Measurements from ENCODE around the gene SELENOO. TPM values are rescaled to one million over a fixed set of nuclear protein-coding genes. Genes with fewer than 3 reads are reported as not detected.

The SELENOO gene
- total RNA-seq, 2 experiments from 2014 or later: 34.0 to 44.2 TPM

GRCh38 chr22:50253046-50253915 lies 52.5 kb downstream of the SELENOO start:
- H3K4me1 ChIP-seq (ENCODE audit: insufficient read depth, low read length, poor library complexity, severe bottlenecking): peaks cover 28% of the 10 kb centered on the region
- no peak for DNase-seq (ENCODE audit: low spot score)
- intact Hi-C loops (cut with micrococcal nuclease; ENCODE audit: unreplicated experiment): loop anchor here (5.0 kb wide), 3 partner anchors 89 to 369 kb away; partner anchors contain the start of genes CHKB and PPP6R2
- peaks cover 37% of the 10 kb centered on the region for H3K36me3 ChIP-seq (ENCODE audit: insufficient read depth, low read length)
- H2AFZ ChIP-seq (ENCODE audit: low read length): no peak overlapping the region
- no peak overlapping the region for H3K4me3 ChIP-seq (ENCODE audit: low read depth, low read length, poor library complexity, severe bottlenecking)
- no peak overlapping the region for H3K27ac ChIP-seq (ENCODE audit: low read depth, low read length, poor library complexity, severe bottlenecking)
- no peak for TF ChIP-seq EZH2phosphoT487 (IDR thresholded peaks at IDR 0.05; ENCODE audit: borderline replicate concordance, low read depth, low read length)
- no peaks in the 10 kb centered on the region for H3K79me2 ChIP-seq (ENCODE audit: insufficient read depth, low read depth, low read length)
- no peaks in the 10 kb centered on the region for H3K9me3 ChIP-seq (ENCODE audit: low read length)
- POLR2A ChIA-PET: no interaction called here
- H4K20me1 ChIP-seq (ENCODE audit: insufficient read depth, low read length): no peaks in the 10 kb centered on the region
- CTCF ChIA-PET (ENCODE audit: unreplicated experiment): interaction anchor here (0.7 to 1.0 kb wide), 4 partner anchors 27 to 272 kb away, joined by 3 to 6 read pairs (median 4); partner anchors contain the start of gene SCO2
- H3K9me2 ChIP-seq (ENCODE audit: insufficient read depth, low read length): no peaks in the 10 kb centered on the region
- H3K4me2 ChIP-seq (ENCODE audit: low read length): no peak overlapping the region
- BruUV-seq (replicated peaks): no TSS peak

GRCh38 chr22:50253941-50254340 lies 53.1 kb downstream of the SELENOO start:
- no peak overlapping the region for H3K4me3 ChIP-seq (ENCODE audit: low read depth, low read length, poor library complexity, severe bottlenecking)
- peaks cover 22% of the 10 kb centered on the region for H3K4me1 ChIP-seq (ENCODE audit: insufficient read depth, low read length, poor library complexity, severe bottlenecking)
- intact Hi-C loops (cut with micrococcal nuclease; ENCODE audit: unreplicated experiment): loop anchor here (5.0 kb wide), 3 partner anchors 88 to 368 kb away; partner anchors contain the start of genes CHKB and PPP6R2
- H3K4me2 ChIP-seq (ENCODE audit: low read length): no peak overlapping the region
- DNase-seq (ENCODE audit: low spot score): no peak
- no peaks in the 10 kb centered on the region for H3K9me2 ChIP-seq (ENCODE audit: insufficient read depth, low read length)
- ChIA-PET POLR2A (no interaction called here), CTCF (ENCODE audit: unreplicated experiment) (no interaction called here)
- BruUV-seq (replicated peaks): no TSS peak
- no peak overlapping the region for H2AFZ ChIP-seq (ENCODE audit: low read length)
- peaks cover 37% of the 10 kb centered on the region for H3K36me3 ChIP-seq (ENCODE audit: insufficient read depth, low read length)
- no peak overlapping the region for H3K27ac ChIP-seq (ENCODE audit: low read depth, low read length, poor library complexity, severe bottlenecking)
- no peak for TF ChIP-seq CTCF (conservative IDR thresholded peaks at IDR 0.05; ENCODE audit: low read length)
- no peak for TF ChIP-seq EZH2phosphoT487 (IDR thresholded peaks at IDR 0.05; ENCODE audit: borderline replicate concordance, low read depth, low read length)
- no peaks in the 10 kb centered on the region for H3K79me2 ChIP-seq (ENCODE audit: insufficient read depth, low read depth, low read length)
- H4K20me1 ChIP-seq (ENCODE audit: insufficient read depth, low read length): no peaks in the 10 kb centered on the region
- no peaks in the 10 kb centered on the region for H3K9me3 ChIP-seq (ENCODE audit: low read length)

GRCh38 chr22:50255099-50255498 lies 54.3 kb downstream of the SELENOO start:
- Histone ChIP-seq H4K20me1 (ENCODE audit: insufficient read depth, low read length) (no peaks in the 10 kb centered on the region), H3K79me2 (ENCODE audit: insufficient read depth, low read depth, low read length) (peaks cover 6% of the 10 kb centered on the region), H3K9me3 (ENCODE audit: low read length) (no peaks in the 10 kb centered on the region), H2AFZ (ENCODE audit: low read length) (no peak overlapping the region), H3K4me1 (ENCODE audit: insufficient read depth, low read length, poor library complexity, severe bottlenecking) (peaks cover 15% of the 10 kb centered on the region), H3K9me2 (ENCODE audit: insufficient read depth, low read length) (no peaks in the 10 kb centered on the region), H3K4me2 (ENCODE audit: low read length) (no peak overlapping the region), H3K36me3 (ENCODE audit: insufficient read depth, low read length) (peaks cover 37% of the 10 kb centered on the region), H3K4me3 (ENCODE audit: low read depth, low read length, poor library complexity, severe bottlenecking) (no peak overlapping the region), H3K27ac (ENCODE audit: low read depth, low read length, poor library complexity, severe bottlenecking) (no peak overlapping the region)
- ChIA-PET CTCF (ENCODE audit: unreplicated experiment) (interaction anchor here (0.5 kb wide), 1 partner anchor 271 kb away, joined by 3 read pairs; no protein-coding TSS in a partner anchor), POLR2A (no interaction called here)
- intact Hi-C loops (cut with micrococcal nuclease; ENCODE audit: unreplicated experiment): no loop called here
- TF ChIP-seq EZH2phosphoT487 (IDR thresholded peaks at IDR 0.05; ENCODE audit: borderline replicate concordance, low read depth, low read length) (no peak), CTCF (conservative IDR thresholded peaks at IDR 0.05; ENCODE audit: low read length) (no peak)
- BruUV-seq (replicated peaks): TSS peak; percentile 40
- no peak for DNase-seq (ENCODE audit: low spot score)

Measured in OCI-LY7 (cell line).